NCI-H2227 (cell line): ENCODE data around the gene ARGLU1.

Experiments
- DNase-seq: peaks from one replicate; lab custom pipeline; 2025; ENCODE audit not compliant: unreplicated experiment; lab: John Stamatoyannopoulos, UW

ARGLU1 gene

DNA sequence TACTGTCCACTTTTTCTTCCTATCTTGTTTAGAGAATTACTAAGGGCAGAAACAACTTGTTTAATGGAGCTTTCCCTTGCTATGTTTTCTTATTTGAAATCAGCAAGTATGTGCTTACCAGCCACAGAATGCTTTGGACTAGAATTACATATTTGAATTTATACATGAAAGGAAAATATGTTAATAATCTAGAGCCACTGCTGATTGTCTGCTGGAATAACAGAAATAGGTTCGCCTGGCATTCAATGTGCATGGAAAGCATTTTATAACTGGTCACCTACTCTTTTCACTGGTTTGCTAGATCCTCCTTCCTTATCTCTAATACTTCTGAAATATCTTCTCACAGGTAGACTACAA, 40.5 kb downstream of the ARGLU1 start:
- no peak for DNase-seq

- DNase-seq = no peak
Measured at GRCh38 chr13:106526738-106527444, 41.0 kb downstream of the ARGLU1 start.

GRCh38 chr13:106525865-106526264, 42.1 kb downstream of the ARGLU1 start:
- no peak for DNase-seq

DNA sequence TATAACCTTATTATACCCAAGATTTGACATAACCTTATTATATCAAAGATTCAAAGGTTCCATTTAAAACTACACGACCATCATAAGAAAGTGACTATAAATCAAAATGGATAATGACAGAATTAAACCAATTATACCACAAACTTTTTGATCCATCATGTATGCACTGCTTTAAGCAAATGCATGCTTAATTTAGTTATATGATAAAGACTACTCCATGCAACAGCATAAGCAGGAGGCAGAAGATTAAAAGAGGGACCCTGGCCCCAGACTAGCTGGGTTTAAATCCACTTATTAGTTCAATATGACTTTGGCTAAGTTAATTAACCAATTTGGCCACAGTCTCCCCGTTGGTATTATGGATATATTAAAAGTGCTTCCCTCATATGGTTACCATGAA, 43.8 kb downstream of the ARGLU1 start:
- no peak for DNase-seq

- DNase-seq = no peak
Measured at GRCh38 chr13:106523576-106523975, 44.4 kb downstream of the ARGLU1 start.

DNA sequence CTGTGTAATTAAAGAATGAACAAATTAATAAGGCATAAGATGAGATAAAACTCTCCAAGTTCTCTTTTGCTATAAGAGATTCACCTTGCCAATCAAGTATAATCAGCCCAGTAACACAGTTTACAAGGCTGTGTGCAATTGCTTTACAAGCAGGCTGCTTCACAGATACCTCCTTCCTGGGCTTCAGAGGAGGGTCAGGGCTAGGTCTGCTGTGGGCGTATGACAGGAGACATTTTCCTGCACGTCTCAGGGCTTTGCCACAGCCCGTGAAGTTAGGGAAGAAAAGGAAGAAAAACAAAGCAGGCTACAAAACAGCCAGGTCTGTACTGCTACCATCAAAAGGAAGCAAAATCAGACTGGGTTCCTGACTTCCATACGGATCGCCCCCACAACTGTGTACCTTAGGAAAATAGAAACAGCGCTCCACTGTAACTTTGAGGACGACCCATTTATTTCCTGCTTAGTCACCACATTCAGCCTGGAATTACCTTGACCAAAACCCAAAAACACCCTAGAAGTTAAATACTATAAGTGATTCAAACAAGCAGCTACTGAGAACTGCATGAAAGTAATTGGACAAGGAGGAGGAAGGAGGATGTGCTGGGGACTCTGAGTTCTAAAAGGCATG, 44.9 kb downstream of the ARGLU1 start:
- no peak for DNase-seq

DNA sequence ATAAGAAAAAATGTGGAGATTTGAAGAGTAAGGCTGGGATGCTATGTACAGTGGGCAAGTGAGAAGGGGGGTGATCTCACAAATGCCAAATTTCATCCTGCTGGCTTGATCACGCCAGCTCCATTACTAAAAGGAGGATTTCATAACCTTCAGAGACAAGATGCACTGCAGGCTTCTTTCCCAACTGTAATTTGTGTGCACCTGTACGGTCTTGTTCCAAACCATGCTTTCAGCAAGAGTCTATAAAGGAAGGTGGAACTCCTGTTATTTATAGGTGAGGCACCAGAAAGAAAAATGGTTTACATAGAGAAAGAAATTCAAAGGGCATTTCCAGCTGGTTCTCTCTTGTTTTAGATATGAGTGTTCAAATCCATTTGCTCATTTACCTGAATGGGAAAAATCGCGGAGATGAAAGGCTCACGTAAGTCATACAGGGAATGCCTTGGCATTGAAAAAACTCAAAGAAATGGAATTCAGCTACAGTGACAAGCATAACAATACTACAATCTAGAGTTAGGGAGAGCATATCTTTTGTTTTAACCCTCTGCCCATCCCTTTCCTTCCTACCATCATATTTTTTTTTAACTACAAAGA, 45.7 kb downstream of the ARGLU1 start:
- no peak for DNase-seq

DNA sequence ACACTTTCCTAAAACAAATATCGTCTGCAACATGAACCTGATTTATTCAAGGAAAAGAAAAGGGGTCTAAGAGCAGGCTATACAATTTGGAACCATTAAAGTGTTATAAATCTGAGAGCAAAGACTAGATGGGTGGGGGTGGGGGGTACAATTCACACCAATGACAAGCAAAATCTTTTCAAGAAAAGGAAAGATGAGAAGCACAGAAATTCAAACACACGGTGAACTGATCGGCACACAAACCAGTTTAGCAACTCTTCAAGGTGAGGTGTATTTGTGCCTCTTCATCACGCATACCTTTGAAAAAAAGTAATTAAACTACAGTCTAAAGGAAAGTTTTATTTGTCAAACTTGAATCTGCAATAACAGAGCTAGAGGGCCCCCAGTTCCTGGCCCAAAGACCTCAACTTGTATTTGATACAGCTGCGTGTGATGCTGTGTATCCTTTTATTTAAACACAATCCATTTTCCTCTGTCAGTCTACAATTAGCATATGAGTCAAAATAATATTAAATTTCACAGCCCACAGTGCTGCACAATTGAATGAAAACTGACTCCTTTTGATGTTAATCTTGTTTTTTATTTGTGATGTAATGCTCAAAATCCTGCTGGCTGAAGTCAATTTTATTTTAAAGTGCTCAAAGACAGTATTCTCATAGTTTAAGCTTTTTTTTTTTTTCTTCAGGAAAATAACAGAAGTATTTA, 46.7 kb downstream of the ARGLU1 start:
- DNase-seq = no peak

GRCh38 chr13:106520251-106521054, 47.5 kb downstream of the ARGLU1 start:
- DNase-seq = peak; percentile 3

DNA sequence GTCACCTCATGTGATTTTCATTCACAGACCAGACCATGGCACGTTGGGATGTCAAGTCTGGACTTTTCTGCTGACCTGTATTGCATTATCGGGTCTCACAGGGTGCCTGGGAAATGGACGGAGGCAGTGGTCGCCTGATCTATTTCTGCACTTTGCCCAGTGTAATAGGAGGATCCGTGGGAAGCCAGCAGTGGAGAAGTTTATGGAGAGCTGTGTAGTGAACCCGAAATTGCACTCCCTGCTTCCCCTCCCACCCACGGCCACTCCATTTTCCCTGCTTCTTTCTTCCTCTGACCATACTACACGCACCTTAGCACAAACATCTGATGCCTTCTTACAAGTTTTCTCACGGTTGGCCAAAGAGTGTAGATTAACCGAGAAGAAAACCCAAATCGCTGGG, 49.4 kb downstream of the ARGLU1 start:
- no peak for DNase-seq

GRCh38 chr13:106517109-106517847, 50.7 kb downstream of the ARGLU1 start:
- no peak for DNase-seq

- no peak for DNase-seq
Measured at GRCh38 chr13:106515635-106516254, 52.2 kb downstream of the ARGLU1 start.

DNA sequence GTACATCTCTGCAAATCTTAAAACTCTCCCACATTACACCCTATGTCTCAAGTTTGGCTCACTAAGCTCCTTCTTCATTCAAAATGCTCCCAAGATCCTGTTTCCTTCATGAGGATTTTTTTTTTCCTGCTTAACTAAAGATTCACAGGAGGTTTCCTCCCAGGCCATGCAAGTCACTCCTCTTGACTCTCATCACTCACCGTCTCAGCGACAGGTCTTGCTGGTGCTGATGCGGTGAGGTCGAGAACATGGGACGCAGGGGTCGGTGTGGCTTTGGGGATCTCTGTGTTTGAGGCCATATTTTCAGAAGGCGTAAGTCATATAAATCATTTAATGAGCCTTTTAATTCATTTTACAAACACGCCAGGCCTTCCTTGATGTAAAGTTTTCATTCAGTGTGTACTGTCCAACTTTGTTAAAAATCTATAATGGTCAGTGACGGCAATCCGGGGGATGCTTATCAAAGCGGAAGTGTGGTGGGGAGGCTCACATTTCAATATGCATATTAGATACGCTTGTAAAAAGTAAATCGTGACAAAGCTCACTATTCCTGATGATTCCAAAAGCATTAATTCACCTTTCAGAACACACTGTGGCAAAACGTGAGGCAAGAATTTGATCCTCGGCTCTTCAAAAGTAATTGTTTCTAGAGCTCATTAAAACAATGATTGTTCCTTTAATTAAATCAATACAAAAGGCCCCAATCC, 52.9 kb downstream of the ARGLU1 start:
- DNase-seq = no peak

- no peak for DNase-seq
Measured at GRCh38 chr13:106513025-106513983, 54.6 kb downstream of the ARGLU1 start.

GRCh38 chr13:106507560-106508274, 60.2 kb downstream of the ARGLU1 start:
- no peak for DNase-seq

DNA sequence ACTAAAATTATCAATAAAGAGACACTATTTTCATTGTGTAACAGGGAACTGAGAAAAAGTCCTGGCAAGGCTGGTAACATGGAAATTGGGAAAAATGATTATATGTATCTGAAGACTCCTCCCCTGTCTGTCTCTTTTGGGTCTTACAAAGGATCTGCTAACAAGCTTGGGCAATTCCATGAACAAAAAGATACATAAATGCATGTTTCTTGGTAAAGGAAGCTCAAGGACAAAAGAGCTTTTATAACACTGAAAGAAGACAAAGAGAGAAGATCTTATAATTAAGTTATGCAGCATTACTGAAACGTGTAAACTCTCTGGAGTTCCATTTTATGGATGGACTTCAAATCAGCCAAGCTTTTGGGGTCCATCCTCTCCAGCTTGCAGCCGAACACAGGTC, 61.7 kb downstream of the ARGLU1 start:
- DNase-seq = no peak

- no peak for DNase-seq
Measured at GRCh38 chr13:106505732-106506131, 62.2 kb downstream of the ARGLU1 start.

GRCh38 chr13:106505295-106505694, 62.6 kb downstream of the ARGLU1 start:
- no peak for DNase-seq
